NK-92 (cell line): Measurements from ENCODE around the gene ZSWIM1.
"Not testable (repeated sequence)": the region's sequence is repeated elsewhere in the genome, so short reads cannot be mapped to it uniquely, and the experiment has no call there.

Source experiments
- DNase-seq: peaks from one replicate; lab custom pipeline; 2025; ENCODE audit not compliant: unreplicated experiment; lab: John Stamatoyannopoulos, UW

ZSWIM1 gene

DNA sequence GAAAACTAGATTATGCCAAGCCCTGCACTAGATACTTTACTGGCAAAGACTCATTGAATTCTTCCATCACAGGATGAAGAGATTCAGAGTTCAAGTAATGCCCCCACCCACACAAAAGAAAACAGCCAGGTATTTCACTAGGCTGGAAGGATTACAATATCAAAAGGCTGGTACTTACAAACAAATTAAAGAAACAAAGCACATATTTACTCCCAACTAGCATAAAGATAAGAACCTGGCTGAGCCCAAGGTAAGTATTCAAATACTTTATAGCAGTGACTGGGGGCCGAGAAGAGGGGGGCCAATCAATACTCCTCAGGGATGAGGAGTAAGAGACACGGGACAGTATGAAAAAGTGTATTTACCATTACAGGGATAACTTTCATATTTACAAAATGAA is 27.5 kb upstream of the ZSWIM1 start:
- DNase-seq: no peak

- DNase-seq: peak; percentile 76
Observed at GRCh38 chr20:45857114-45857881, 23.7 kb upstream of the ZSWIM1 start, which contains the start of the genes ACOT8 and ZSWIM3. TSS of gene ACOT8 (minus strand) at chr20:45857392. CDS start at chr20:45857315, 77 bp downstream. TSS of gene ZSWIM3 (plus strand) at chr20:45857614. CDS start at chr20:45857826, 212 bp downstream.

DNA sequence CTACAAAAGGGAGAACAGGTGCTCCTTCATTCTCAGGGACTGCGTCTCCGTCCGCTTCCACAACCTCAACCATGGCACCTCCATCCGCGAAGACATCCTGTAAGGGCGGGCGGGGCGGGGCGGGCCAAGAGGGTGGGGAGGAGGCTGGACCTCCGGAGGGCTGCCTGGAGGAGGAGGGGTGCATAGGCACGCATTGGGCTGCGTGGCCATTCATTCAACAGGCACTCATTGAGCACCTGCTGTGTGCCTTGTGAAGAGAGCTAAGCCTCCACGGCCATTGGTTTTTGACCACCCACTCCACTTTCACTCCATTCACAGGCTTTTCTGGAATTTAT is 23.2 kb upstream of the ZSWIM1 start:
- DNase-seq: no peak

GRCh38 chr20:45859916-45860315 is 21.1 kb upstream of the ZSWIM1 start:
- no peak for DNase-seq

- DNase-seq: no peak
Observed at GRCh38 chr20:45860560-45861220, 20.3 kb upstream of the ZSWIM1 start.

DNA sequence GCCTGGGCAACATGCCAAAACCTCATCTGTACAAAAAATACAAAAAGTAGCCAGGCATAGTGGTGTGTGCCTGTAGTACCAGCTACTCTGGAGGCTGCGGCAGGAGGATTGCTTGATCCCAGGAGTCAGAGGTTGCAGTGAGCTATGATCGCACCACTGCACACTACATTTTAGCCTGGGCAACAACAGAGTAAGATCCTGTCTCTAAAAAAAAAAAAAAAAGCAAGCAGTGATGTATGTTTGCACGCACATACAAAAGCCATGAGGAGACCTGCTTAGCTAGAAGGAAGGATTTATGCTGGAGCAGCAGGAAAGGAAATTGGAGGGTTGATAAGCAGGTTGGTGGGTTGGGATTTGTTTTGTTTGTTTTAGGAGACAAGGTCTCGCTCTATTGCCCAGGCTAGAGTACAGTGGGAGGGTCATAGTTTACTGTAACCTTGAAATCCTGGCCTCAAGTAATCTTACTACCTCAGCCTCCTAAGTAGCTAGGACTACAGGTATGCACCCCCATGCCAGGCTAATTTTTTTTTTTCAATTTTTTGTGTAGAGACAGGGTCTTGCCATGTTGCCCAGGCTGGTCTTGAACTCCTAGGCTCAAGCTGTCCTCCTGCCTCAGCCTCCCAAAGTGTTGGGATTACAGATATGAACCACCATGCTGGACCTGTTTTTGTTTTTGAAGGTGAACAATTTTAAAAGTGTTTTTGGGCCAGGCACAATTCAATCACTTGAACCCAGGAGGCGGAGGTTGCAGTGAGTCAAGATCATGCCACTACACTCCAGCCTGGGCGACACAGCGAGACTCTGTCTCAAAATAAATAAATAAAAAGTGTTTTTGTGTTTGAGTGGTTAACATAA is 19.6 kb upstream of the ZSWIM1 start:
- DNase-seq: no peak

- DNase-seq: no peak
Observed at GRCh38 chr20:45863543-45864470, 17.2 kb upstream of the ZSWIM1 start.

DNA sequence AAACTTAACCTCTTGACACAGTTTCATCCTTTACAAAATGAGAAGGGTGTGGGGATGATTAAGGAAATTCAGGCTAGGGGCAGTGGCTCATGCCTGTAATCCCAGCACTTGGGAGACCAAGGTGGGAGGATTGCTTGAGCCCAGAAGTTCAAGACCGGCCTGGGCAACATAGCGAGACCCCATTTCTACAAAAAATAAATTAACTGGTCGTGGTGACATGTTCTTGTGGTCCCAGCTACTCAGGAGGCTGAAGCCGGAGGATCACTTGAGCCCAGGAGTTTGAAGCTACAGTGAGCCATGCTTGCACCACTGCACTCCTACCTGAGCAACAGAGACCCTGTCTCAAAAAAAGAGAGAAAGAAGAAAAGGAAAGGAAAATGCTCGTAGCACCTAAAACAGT is 14.6 kb upstream of the ZSWIM1 start:
- DNase-seq: no peak

DNA sequence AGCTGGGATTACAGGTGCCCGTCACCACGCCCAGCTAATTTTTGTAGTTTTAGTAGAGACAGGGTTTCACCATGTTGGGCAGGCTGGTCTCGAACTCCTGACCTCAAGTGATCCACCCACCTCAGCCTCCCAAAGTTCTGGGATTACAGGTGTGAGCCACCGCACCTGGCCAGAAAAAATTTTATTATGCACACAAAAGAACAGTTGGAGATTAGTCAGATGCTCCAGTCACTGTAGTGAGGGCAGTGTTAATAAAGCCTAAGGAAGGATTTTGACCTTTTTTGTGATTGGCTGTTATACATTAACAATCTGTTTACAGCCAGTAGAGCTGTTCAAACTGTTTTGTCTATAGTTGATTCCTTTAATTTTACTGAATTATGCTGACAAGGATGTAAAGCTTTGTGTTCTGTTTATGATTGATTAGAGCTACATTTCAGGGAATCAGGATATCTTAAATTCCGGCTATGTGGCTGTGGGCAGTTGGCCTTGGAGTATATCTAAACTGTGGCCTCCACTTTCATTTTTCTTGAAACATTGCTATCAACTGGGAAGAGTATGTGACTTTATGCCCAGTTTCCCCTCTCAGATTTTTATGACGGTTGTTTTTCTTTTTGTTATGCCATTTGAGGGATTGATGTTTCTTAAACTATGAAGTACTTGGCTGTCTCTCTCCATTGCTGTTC is 13.8 kb upstream of the ZSWIM1 start:
- no peak for DNase-seq

DNA sequence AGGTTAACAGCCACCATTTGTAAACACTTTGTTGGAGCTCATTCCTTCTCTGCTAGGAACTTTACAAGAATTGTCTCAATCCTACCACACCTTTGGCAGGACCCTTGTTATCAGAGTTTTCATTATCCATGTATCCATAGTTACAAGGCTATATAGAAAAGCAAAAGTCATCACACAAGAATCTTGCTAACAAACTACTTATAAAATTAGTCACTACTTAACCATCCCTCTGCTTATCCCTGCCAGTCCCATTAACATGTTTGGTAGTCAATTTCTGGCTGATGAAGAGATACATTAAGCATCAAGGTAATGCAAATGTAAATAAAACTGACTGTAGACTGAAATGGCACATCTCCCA is 13.2 kb upstream of the ZSWIM1 start:
- DNase-seq: no peak

DNA sequence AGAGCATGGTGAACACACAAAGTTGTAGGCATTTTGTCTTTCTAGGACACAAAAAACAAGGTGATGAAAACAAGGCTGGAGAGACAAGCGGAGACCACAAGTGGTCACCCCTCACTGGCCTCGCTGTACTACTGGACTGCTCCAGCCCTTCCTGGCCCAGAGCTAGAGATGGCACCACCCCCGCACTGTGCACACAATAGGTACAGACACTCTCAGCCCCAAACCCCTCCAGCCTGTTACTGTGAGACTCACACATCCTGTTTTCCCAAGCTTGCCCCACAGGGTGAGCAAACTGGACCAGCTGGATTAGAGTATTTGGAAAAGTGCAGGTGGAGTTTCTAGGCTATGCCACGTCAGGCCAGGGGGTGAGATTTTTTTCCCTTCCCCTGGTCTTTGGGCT is 8.4 kb upstream of the ZSWIM1 start:
- no peak for DNase-seq

DNA sequence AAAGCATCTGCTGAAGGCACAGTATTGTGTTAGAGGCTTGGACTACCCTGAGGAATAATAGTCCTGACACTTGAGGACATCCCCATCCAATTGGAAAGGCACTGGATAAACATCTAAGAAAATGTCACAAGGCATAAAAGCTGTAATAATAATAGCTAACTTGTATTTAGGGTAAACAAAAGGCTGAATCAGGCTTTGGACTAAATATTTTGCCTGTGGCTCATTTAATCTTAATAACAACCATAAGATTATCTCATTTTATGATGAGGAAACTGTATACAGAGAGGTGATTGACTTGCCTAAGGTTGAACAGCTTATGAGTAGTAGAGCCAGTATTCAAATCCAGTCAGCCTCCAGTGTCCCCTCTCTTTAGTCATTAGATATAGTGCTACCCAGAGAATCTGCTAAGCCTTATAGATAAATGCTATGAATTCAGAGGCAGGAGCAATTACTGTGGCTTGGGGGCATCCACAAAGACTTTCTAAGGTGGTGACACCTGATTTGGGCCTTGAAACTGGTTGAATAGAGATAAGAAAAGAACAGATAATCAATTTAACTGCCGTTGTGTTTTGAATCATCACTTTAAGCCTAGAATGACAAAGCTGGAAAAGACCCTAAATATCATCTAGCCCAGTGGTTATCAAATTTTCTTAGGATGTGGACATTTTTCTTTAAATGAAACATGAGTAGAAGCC is 7.5 kb upstream of the ZSWIM1 start:
- no peak for DNase-seq

DNA sequence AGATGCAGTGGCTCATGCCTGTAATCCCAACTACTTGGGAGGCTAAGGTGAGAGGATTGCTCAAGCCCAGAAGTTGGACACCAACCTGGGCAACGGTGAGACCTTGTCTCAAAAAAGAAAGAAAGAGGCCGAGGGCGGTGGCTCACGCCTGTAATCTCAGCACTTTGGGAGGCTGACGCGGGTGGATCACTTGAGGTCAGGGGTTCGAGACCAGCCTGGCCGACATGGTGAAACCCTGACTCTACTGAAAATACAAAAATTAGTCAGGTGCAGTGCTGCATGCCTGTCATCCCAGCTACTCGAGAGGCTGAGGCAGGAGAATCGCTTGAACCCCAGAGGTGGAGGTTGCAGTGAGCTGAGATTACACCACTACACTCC is 6.9 kb upstream of the ZSWIM1 start:
- DNase-seq: not testable (repeated sequence)

DNA sequence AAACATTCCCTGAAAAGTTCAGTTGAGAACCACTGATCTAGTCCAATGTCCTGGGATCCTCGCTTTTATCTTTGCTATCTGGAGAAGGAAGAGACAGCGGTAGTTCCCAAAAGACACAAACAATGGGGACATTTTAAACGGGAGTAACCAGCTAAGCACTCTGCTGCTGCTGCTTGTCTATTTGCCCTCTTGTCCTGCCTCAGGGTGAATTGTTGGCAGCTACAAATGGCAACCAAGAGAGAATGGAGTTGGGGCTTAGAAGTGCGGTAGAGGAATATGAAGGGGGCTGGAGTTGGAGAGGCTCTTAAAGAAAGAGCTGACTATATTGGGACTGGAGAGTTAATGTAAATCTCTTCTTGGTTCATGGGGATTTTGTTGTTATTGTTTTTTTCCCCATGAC is 6.5 kb upstream of the ZSWIM1 start:
- no peak for DNase-seq

DNA sequence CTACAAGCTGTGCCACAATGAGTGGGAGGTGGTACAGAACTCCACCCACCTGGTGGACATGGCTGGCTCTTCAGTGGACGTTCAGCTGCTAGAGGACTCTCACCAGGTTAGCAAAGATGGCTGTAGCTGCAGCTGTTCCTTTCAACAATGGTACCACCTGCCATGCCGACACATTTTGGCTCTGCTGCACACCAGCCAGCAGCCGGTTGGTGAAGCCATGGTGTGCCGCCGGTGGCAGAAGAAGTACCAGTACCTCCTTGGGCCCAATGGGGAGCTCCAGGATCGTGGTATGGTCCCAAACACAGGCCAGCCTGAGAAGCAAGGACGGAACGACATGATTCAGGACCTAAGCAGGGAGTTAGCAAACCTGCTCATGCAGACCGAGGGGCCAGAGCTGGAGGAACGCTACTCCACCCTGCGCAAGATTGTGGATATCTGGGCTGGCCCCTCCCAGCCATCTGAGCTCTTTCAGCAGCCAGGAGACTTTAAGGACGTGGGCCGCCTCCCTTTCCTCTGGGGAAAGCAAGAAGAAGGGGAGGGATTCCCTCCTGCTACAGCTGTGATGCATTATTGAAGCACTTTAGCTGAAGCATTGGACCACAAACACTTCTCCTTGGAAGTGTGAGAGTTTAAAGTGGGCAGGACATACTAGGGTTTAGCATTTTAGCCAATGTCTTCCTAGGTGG is 2.8 kb upstream of the ZSWIM1 start:
- DNase-seq: no peak

GRCh38 chr20:45882469-45883099 is 1.6 kb downstream of the ZSWIM1 start:
- DNase-seq: no peak

- DNase-seq: no peak
Observed at GRCh38 chr20:45883100-45883469, 2.1 kb downstream of the ZSWIM1 start.

DNA sequence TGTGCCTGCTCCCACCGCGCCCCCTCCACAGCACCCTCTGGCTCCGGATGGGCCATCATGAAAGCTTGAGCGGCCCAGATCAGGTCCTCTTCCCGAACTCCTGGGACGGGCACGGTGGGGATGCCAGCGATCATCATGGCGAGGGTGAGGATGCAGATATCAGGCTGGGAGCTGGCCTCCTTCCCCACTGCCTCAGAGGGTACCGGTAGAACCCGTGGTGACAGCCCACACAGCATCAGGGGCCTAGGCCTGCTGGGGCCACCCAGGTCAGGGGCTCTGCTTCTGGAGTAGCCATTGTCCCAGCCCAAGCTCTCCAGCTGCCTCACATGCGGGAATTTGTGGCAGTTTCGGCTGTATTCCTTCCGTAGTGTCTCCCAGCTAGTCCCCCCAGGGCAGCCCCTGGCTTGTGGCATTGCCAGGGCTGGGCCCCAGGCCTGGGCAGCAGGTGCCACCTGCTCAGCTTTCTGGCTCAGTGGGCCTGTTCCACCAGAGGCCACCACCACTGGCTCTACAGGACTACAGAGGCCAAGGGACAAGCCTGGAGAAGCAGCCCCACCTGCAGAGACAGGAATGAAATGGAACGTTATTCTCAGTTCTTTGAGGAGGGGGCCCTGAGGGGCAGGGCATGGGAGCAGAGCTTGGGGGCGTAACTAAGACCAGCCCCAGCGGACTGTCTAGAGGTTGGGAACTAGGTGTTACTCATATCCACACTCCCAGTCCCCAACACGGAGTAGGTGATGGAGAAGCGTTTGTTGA is 5.7 kb downstream of the ZSWIM1 start:
- no peak for DNase-seq
